ENCODE measurements around the gene CYP2B6.
"Not testable (repeated sequence)": the region's sequence is repeated elsewhere in the genome, so short reads cannot be mapped to it uniquely, and the experiment has no call there.

GRCh38 chr19:41052162-41052561 lies 61.1 kb downstream of the CYP2B6 start:
- not testable (repeated sequence) for TF ChIP-seq CTCF (IDR thresholded peaks at IDR 0.05; ENCODE audit: low read length); EZH2 (IDR thresholded peaks at IDR 0.05; ENCODE audit: borderline replicate concordance, low read length)
